Sigmoid colon (tissue), 7 donors: ENCODE results near the gene MS4A2. TPM values are rescaled to one million over a fixed set of nuclear protein-coding genes. Genes with fewer than 3 reads are reported as not detected.

ENCODE experiments used
- DNase-seq: peaks from one replicate; pipeline ENCODE4 v3.0.0-alpha.2; 2019
- H3K27ac ChIP-seq, 4 donors: fragments of 200-600 bp; sonication (generic); one replicate each; pipeline ENCODE4 v1.5.1; 2016 to 2019; ENCODE audit warnings: mild to moderate bottlenecking in 1 of 4
- H3K27me3 ChIP-seq, 3 donors: fragments of 200-600 bp; sonication (generic); one replicate each; pipeline ENCODE4 v1.5.1; 2019; ENCODE audit warnings: mild to moderate bottlenecking in 1 of 3
- H3K36me3 ChIP-seq, 4 donors: fragments of 200-600 bp; sonication (generic); one replicate each; pipeline ENCODE4 v1.5.1; 2016 to 2019
- H3K4me1 ChIP-seq, 4 donors: fragments of 200-600 bp; sonication (generic); one replicate each; pipeline ENCODE4 v1.5.1; 2017 to 2019
- H3K4me3 ChIP-seq, 4 donors: fragments of 200-600 bp; sonication (generic); one replicate each; pipeline ENCODE4 v1.5.1; 2017 to 2019; ENCODE audit warnings: mild to moderate bottlenecking in 2 of 4, moderate library complexity in 1 of 4
- H3K9me3 ChIP-seq, 4 donors: fragments of 200-600 bp in 3 of 4; sonication (generic) in 3 of 4; one replicate each; pipeline versions ENCODE4 v1.5.1 to v1.6.1; 2013 to 2019
- CTCF ChIP-seq, 4 experiments: fragments of 450-650 bp in 3 of 4; fragments of 200-600 bp in 1 of 4; IDR thresholded peaks; one replicate each; pipeline ENCODE4 v1.5.1; 2016 to 2019; ENCODE audit warnings: antibody characterized with exemption in 4 of 4, mild to moderate bottlenecking in 3 of 4, moderate library complexity in 2 of 4
- EP300 ChIP-seq, 4 donors: sonication (generic); formaldehyde crosslinking; IDR thresholded peaks; one replicate each; pipeline ENCODE4 v1.6.1; 2017; ENCODE audit warnings: antibody characterized with exemption in 4 of 4
- POLR2A ChIP-seq, 2 donors: fragments of 450-650 bp; IDR thresholded peaks; one replicate each; pipeline ENCODE4 v1.6.1; 2016; ENCODE audit warnings: antibody characterized with exemption in 2 of 2, mild to moderate bottlenecking in 2 of 2, moderate library complexity in 2 of 2
- POLR2AphosphoS5 ChIP-seq, 4 donors: sonication (generic); formaldehyde crosslinking; IDR thresholded peaks; one replicate each; pipeline ENCODE4 v1.6.1; 2017; ENCODE audit warnings: antibody characterized with exemption in 4 of 4
- whole genome bisulfite sequencing, 2 donors: extraction: QIAGEN DNeasy Blood & Tissue Kit; methylation state at CpG; one replicate each; pipeline ENCODE4 v1.1.7; 2013; 5-methylcytosine and 5-hydroxymethylcytosine counted together
- intact Hi-C: fragments of 100-400 bp; cut with DNase I; formaldehyde crosslinking; loops from one replicate; pipeline ENCODE4 v1.15.1; 2023
- polyA plus RNA-seq, 3 donors: library from polyadenylated mRNA; stranded (reverse); fragments of 200-250 nt; gene quantifications; one replicate each; pipeline ENCODE4 v1.2.3, GENCODE V29; 2013
- total RNA-seq, 4 donors: library from RNA; depleted of rRNA; stranded (reverse); fragments of >200 nt; gene quantifications; one replicate each; pipeline ENCODE4 v1.1.0, GENCODE V29; 2016
- donor health status: healthy with polysubstance abuse.
- donor health status: Bipolar disorder and iron deficiency.
- donor health status: healthy.

MS4A2 gene
- total and polyA plus RNA-seq, 7 donors, result 0.26 to 2.5 (median 1.2) TPM; not detected in 2

DNA sequence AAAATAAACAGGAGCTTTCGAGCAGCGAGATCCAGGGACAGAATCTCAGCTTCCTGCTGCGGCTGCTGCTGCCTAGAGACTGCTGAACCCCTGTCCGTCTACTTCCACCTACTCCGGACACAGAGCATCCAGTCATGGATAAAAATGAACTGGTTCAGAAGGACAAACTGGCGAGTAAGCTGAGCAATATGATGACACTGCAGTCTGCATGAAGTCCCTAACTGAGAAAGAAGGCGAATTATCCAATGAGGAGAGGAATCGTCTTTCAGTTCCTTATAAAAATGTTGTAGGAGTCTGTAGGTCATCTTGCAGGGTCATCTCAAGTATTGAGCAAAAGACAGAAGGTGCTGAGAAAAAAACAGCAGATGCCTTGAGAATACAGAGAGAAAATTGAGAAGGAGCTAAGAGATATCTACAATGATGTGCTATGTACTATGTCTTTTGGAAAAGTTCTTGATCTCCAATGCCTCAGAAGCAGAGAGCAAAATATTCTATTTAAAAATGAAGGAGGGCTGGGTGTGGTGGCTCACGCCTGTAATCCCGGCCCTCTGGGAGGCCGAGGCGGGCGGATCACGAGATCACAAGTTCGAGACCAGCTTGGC lies 11.1 kb upstream of the MS4A2 start:
- no peaks in the 10 kb centered on the region for H3K4me1 ChIP-seq
- WGBS, 2 donors, result 86 to 90% methylated on average over 15 of the region's 15 CpGs
- H3K36me3 ChIP-seq, result no peaks in the 10 kb centered on the region
- intact Hi-C loops, result no loop called here
- no peak overlapping the region for H3K4me3 ChIP-seq
- DNase-seq, result no peak
- H3K27me3 ChIP-seq, result no peaks in the 10 kb centered on the region
- peaks cover 0 to 2% (median 1%) of the 10 kb centered on the region in 4 donors for H3K9me3 ChIP-seq
- H3K27ac ChIP-seq, result no peak overlapping the region
- no peak for TF ChIP-seq POLR2A (IDR thresholded peaks at IDR 0.05)
- no peak for TF ChIP-seq CTCF (IDR thresholded peaks at IDR 0.05)
- TF ChIP-seq EP300 (IDR thresholded peaks at IDR 0.05), result no peak
- no peak for TF ChIP-seq POLR2AphosphoS5 (IDR thresholded peaks at IDR 0.05)

DNA sequence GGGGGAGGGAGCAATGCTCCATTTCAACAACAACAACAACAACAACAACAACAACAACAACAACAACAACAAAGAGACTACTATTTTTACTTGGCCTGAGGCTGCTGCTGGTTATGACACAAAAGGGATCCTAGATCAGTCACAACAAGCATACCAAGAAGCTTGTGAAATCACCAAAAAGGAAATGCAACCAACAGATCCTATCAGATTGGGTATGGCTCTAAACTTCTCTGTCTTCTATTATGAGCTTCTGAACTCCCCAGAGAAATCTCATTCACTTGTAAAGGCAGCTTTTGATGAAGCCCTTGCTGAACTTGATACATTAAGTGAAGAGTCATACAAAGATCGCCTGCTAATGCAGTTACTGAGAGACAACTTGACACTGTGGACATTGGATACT lies 10.5 kb upstream of the MS4A2 start:
- intact Hi-C loops, result no loop called here

DNA sequence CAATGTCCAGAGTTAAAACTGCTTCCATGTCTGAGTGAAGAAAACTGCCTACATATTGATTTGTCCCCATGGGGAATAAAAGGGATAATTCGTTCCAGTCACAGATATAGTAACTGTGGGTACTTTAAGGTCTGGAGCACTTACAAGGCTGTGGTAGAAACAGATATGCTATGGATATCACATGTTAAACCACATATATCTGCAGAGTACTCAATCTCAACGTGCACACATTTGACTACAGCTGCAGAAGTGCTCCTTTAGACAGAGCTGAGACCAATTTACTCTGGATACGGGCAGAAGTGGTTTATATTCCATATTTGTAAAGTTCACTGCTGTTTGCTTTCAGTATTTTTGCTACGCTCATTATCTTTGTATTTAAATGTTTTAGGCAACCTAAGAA lies 9.7 kb upstream of the MS4A2 start:
- WGBS, 2 donors, result 74 to 80% methylated on average over 4 of the region's 4 CpGs
- no peak for DNase-seq
- intact Hi-C loops, result no loop called here
- Histone ChIP-seq H3K4me3 (no peak overlapping the region), H3K36me3 (no peaks in the 10 kb centered on the region), H3K9me3 (peaks cover 0 to 2% (median 1%) of the 10 kb centered on the region in 4 donors), H3K27ac (no peak overlapping the region), H3K4me1 (no peaks in the 10 kb centered on the region), H3K27me3 (no peaks in the 10 kb centered on the region)
- TF ChIP-seq CTCF (IDR thresholded peaks at IDR 0.05), result no peak
- TF ChIP-seq POLR2A (IDR thresholded peaks at IDR 0.05), result no peak
- TF ChIP-seq POLR2AphosphoS5 (IDR thresholded peaks at IDR 0.05), result no peak
- TF ChIP-seq EP300 (IDR thresholded peaks at IDR 0.05), result no peak

More for the DNA sequence above, 10.5 kb upstream of the MS4A2 start:
- Histone ChIP-seq H3K27me3 (no peaks in the 10 kb centered on the region), H3K36me3 (no peaks in the 10 kb centered on the region), H3K4me3 (no peak overlapping the region), H3K9me3 (peaks cover 0 to 2% (median 1%) of the 10 kb centered on the region in 4 donors), H3K27ac (no peak overlapping the region), H3K4me1 (no peaks in the 10 kb centered on the region)
- WGBS, 2 donors, result 94% methylated on average over 1 of the region's 1 CpG
- no peak for TF ChIP-seq POLR2A (IDR thresholded peaks at IDR 0.05)
- no peak for TF ChIP-seq CTCF (IDR thresholded peaks at IDR 0.05)
- no peak for TF ChIP-seq POLR2AphosphoS5 (IDR thresholded peaks at IDR 0.05)
- no peak for TF ChIP-seq EP300 (IDR thresholded peaks at IDR 0.05)
- no peak for DNase-seq

- H3K9me3 ChIP-seq, result peaks cover 0 to 2% (median 1%) of the 10 kb centered on the region in 4 donors
- H3K27me3 ChIP-seq, result no peaks in the 10 kb centered on the region
- intact Hi-C loops, result no loop called here
- H3K4me1 ChIP-seq, result no peaks in the 10 kb centered on the region
- H3K36me3 ChIP-seq, result no peaks in the 10 kb centered on the region
- H3K27ac ChIP-seq, result no peak overlapping the region
- TF ChIP-seq POLR2A (IDR thresholded peaks at IDR 0.05) (no peak), EP300 (IDR thresholded peaks at IDR 0.05) (no peak)
- 57 to 60% methylated on average over 3 of the region's 3 CpGs for WGBS, 2 donors
- DNase-seq, result no peak
- no peak overlapping the region for H3K4me3 ChIP-seq
These were observed 7.9 kb upstream of the MS4A2 start for GRCh38 chr11:60080535-60080934.

GRCh38 chr11:60084631-60085273 lies 3.7 kb upstream of the MS4A2 start:
- no peaks in the 10 kb centered on the region for H3K36me3 ChIP-seq
- no peak for DNase-seq
- no peaks in the 10 kb centered on the region for H3K4me1 ChIP-seq
- no peak overlapping the region for H3K4me3 ChIP-seq
- intact Hi-C loops, result no loop called here
- TF ChIP-seq POLR2A (IDR thresholded peaks at IDR 0.05) (no peak), POLR2AphosphoS5 (IDR thresholded peaks at IDR 0.05) (no peak), CTCF (IDR thresholded peaks at IDR 0.05) (no peak), EP300 (IDR thresholded peaks at IDR 0.05) (no peak)
- no peaks in the 10 kb centered on the region for H3K27me3 ChIP-seq
- H3K9me3 ChIP-seq, result no peaks in the 10 kb centered on the region
- no peak overlapping the region for H3K27ac ChIP-seq
- WGBS, 2 donors, result 78 to 83% methylated on average over 3 of the region's 3 CpGs
